A549 (cell line): Measurements from ENCODE around the gene PRKCZ.

ENCODE experiments used
- TF ChIP-seq, protein P1 (sequence below): fragments of >200 bp; sonication (Bioruptor Twin); formaldehyde crosslinking; IDR thresholded peaks from 3 replicates; pipeline ENCODE4 v1.5.1; 2016
- TF ChIP-seq, protein P2 (sequence below): fragments of >200 bp; sonication (Bioruptor Twin); formaldehyde crosslinking; IDR thresholded peaks from 3 replicates; pipeline ENCODE4 v1.6.1; 2016

GRCh38 chr1:2152954-2153353 lies 102.7 kb downstream of the PRKCZ start:
- TF ChIP-seq, protein P1, sequence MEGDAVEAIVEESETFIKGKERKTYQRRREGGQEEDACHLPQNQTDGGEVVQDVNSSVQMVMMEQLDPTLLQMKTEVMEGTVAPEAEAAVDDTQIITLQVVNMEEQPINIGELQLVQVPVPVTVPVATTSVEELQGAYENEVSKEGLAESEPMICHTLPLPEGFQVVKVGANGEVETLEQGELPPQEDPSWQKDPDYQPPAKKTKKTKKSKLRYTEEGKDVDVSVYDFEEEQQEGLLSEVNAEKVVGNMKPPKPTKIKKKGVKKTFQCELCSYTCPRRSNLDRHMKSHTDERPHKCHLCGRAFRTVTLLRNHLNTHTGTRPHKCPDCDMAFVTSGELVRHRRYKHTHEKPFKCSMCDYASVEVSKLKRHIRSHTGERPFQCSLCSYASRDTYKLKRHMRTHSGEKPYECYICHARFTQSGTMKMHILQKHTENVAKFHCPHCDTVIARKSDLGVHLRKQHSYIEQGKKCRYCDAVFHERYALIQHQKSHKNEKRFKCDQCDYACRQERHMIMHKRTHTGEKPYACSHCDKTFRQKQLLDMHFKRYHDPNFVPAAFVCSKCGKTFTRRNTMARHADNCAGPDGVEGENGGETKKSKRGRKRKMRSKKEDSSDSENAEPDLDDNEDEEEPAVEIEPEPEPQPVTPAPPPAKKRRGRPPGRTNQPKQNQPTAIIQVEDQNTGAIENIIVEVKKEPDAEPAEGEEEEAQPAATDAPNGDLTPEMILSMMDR = no peak
- TF ChIP-seq, protein P2, sequence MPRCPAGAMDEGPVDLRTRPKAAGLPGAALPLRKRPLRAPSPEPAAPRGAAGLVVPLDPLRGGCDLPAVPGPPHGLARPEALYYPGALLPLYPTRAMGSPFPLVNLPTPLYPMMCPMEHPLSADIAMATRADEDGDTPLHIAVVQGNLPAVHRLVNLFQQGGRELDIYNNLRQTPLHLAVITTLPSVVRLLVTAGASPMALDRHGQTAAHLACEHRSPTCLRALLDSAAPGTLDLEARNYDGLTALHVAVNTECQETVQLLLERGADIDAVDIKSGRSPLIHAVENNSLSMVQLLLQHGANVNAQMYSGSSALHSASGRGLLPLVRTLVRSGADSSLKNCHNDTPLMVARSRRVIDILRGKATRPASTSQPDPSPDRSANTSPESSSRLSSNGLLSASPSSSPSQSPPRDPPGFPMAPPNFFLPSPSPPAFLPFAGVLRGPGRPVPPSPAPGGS = no peak
